Measurements from ENCODE around the gene KIF26B.

KIF26B gene

DNA sequence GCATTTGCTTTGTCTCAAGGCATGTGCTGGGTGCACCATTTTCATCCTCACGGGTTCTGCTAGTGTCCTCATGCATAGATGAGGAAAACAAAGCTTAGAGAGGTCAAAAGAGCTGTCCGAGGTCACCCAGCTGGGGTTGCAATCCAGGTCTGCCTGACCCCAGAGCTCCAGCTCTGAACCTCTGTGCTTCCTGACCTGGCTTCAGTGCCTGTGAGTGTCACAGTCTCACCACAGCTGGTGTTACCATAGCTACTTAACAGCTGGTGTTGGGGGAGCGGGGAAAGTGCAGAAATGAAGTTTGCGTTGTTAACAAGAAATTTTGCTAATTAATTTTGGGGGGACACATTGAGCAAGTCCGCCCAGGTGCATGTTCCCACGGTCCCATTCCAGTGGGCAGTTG lies 328.5 kb downstream of the KIF26B start:
- TF ChIP-seq, protein P1, sequence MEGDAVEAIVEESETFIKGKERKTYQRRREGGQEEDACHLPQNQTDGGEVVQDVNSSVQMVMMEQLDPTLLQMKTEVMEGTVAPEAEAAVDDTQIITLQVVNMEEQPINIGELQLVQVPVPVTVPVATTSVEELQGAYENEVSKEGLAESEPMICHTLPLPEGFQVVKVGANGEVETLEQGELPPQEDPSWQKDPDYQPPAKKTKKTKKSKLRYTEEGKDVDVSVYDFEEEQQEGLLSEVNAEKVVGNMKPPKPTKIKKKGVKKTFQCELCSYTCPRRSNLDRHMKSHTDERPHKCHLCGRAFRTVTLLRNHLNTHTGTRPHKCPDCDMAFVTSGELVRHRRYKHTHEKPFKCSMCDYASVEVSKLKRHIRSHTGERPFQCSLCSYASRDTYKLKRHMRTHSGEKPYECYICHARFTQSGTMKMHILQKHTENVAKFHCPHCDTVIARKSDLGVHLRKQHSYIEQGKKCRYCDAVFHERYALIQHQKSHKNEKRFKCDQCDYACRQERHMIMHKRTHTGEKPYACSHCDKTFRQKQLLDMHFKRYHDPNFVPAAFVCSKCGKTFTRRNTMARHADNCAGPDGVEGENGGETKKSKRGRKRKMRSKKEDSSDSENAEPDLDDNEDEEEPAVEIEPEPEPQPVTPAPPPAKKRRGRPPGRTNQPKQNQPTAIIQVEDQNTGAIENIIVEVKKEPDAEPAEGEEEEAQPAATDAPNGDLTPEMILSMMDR (IDR thresholded peaks at IDR 0.05), result no peak

DNA sequence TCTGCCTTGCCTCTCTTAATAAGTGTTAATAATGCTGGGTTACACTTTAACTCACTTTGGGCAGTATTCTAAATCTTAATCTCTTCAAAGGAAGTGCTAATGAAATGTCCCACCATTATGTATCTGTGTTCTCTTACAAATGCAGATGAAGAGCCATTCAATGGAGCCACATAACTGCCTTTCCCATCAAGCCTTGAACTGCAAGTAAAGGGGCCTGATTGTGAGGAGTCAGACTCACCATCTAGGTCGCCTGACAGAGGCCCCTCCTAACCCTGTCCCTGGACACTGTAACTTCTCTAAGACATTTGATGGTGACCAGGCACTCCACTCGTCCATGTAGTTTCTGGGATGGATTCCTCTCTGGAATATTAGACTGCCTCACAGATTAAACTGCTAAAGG lies 329.4 kb downstream of the KIF26B start:
- TF ChIP-seq, protein P1 (IDR thresholded peaks at IDR 0.05), result no peak

DNA sequence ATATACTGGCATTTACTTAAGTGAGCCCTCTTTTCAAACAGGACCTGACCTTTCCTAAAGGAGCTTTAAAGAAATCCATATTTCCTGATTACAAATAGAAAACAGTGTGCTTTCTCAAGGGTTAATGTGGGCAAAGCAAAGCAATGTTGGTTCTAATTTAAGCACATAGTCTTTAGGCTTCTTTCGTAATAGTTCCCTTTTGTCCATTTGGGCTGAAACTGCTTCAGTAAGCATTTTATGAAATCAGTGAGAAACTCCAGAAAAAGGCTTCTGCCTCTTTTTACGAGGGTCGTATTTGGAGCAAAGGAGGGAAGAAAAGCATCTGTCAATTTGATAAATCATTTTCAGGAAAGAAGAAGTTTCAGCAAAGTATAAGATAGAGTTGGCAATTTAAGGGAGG lies 331.2 kb downstream of the KIF26B start:
- TF ChIP-seq, protein P1 (IDR thresholded peaks at IDR 0.05), result no peak

DNA sequence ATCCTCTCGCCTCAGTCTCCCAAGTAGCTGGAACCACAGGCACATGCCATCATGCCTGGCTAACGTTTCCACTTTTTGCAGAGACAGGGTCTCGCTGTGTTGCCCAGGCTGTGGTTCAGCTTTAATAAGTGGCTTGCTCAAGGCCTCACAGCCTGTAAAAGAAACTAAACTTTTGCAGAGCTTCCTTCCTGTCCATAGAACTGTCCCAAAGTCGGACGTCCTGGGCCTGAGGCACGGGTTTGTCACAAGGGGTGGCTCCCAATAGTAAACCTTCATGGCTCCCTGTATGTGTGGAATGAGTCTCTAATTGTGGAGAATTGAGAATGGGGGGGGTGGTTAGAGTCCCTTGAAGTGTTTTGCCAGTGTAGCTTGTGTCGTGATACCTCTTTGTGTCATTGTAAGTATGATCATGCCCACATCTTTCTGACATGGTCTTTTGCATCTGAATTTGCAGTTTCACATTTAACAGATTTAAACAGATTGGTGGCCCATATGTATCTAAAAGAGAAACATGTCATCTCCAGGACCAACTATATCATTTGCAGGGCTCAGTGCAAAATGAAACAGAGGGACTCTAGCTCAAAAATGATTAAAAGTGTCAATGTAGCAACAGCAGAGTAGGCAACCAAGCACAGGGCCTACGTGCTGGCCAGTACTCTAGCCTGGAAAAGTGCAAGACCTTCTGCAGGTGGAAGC lies 332.1 kb downstream of the KIF26B start:
- TF ChIP-seq, protein P1 (IDR thresholded peaks at IDR 0.05), result no peak

DNA sequence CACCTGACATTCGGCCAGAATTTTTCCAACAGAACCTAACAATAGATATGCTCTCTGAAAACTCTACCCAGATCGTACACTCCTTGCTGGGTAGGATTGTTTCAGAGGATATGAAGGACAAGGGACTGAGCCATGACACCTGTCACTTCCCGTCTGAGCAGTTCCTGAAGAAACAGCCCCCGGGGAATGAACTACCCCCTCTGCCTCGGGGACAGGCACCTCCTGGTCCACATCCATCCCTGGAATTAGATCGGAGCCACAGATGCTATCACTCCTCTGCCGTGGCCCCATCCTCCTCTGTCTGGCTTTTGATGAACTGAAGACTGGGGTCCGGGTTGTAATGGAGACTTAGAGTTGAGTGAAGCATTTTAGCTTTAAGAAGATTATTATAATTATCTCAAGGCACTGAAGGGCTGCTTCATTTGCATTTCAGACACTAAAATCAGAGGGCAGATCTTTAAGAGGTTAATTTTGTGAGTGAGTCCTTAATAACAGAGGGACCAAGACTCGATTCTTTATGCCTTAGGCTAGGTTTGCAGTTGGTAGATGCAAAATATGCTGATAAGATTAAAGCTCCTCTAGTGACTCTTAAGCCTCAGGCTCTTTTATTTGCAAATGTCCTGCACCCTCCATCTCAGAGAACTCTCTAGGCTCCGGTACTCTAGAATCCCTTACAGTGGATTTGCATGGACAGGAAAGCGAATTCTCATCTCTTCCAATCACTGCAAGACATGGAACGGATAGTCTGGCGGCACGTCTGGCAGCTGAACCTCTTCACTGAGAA lies 333.8 kb downstream of the KIF26B start:
- TF ChIP-seq, protein P1 (IDR thresholded peaks at IDR 0.05), result no peak

DNA sequence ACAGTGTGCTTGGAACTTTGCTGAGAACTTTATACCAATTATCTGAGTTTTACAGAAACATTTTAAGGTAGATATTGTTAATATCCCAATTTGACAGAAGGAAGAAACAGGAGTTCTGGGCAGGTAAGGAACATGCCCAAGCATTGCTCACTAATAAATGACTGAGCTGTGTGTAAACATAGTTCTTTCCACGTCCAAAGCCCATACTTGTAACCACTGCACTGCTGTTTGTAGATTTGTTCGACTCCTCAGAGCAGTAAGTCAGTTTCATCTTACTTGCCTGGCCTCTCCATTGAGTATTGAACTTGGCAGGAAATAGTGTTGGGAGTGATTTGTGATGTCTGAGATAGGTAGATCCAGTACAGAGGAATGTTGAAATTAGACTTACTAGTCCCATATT lies 335.1 kb downstream of the KIF26B start:
- TF ChIP-seq, protein P1 (IDR thresholded peaks at IDR 0.05), result no peak

DNA sequence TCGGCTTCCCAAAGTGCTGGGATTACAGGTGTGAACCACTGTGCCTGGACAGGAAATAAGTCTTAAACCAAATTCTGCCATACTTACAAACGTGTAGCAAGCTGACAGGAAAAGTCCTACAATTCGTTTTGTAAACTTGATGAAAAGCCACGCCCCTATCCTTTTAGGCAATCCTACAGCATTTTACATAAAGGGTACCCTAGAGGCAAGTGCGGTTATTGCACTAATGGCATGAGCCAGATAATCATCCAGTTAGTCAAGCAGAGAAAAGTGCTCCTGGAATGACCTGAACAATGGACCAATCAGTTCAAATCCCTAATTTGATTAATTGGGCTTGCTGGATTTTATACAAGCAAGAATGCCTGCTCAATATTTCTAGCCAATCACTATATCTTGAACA lies 338.2 kb downstream of the KIF26B start:
- TF ChIP-seq, protein P1 (IDR thresholded peaks at IDR 0.05), result peak; percentile 41
